GM19099 (cell line): Measurements from ENCODE around the gene GABPA.

Source experiments
- POLR2A ChIP-seq: IDR thresholded peaks from 3 replicates; pipeline ENCODE4 v1.6.1; 2011; ENCODE audit warnings: low read depth; ENCODE audit not compliant: insufficient read length; ENCODE audit errors: extremely low read depth

GABPA gene

DNA sequence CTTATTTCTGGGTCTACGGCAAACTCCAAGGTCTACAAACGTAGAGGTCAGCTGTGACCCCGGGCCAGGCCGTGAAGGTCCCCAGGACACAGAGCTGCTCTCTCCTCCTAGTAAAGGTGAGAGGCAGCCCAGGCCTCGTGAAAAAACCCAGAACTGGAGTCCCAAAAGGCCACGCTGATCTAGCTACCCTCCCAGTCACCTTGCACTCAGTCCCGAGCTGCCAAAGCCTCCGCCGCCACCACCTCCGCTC is 193 bp upstream of the GABPA start:
- TF ChIP-seq POLR2A, result peak; percentile 88

GRCh38 chr21:25735646-25736597 is 1.1 kb downstream of the GABPA start:
- no peak for TF ChIP-seq POLR2A

- no peak for TF ChIP-seq POLR2A
Measured at GRCh38 chr21:25737421-25737820, 2.6 kb downstream of the GABPA start.

GRCh38 chr21:25742900-25743299 is 8.1 kb downstream of the GABPA start:
- TF ChIP-seq POLR2A, result no peak

DNA sequence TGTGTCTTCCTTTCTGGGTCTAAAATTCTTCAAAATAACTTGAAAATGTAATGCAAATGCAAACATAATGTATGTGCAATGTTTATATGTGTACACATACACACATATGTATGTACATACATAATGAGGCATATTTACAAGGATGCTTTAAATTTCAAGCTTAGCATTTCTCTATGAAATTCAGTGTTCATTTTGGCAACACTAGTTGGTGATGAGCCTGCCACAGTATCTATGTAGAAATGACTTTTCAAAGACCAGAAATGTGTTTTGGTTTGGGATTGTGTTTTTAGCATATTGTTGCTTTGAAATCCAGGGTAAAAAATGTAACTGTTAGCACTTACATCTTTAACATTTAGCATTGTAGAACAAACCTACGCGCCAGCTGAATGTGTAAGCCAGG is 10.1 kb downstream of the GABPA start:
- TF ChIP-seq POLR2A, result no peak

DNA sequence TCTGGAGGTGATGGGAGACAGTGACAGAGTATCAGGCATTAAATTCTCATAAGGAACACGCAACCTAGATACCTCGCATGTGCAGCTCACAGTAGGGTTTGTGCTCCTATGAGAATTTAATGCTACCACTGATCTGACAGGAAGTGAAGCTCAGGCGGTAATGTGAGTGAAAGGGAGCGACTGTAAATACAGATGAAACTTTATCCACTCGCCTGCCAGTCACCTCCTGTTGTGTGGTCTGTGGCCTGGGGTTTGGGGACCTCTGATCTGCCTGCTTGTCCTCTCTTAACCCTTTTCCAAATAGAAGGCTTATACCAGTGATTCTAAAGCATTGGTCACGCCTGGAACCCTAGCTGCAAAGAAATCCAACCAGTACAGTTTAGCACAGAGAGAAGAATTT is 15.3 kb downstream of the GABPA start:
- no peak for TF ChIP-seq POLR2A

DNA sequence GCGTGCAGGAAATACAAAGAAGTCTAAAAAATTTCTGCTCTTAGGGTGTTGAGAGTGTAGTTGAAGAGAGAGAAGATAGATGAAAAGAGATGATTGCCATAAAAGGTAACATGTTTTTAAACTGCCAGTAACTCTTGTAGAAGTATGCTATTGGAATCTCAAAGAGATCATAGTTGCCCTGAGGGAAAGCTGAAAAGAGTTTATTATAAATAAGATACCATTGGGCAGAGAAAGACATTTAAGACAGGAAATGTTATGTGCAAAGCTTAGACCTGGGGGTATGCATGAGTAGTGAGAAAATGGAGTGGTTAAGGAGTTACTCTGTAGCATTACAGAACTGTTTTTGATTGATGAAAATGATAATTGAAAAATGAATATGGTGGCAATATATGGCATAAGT is 17.6 kb downstream of the GABPA start:
- no peak for TF ChIP-seq POLR2A

GRCh38 chr21:25756190-25756932 is 21.6 kb downstream of the GABPA start:
- no peak for TF ChIP-seq POLR2A

- no peak for TF ChIP-seq POLR2A
Measured at GRCh38 chr21:25757531-25757930, 22.8 kb downstream of the GABPA start.

DNA sequence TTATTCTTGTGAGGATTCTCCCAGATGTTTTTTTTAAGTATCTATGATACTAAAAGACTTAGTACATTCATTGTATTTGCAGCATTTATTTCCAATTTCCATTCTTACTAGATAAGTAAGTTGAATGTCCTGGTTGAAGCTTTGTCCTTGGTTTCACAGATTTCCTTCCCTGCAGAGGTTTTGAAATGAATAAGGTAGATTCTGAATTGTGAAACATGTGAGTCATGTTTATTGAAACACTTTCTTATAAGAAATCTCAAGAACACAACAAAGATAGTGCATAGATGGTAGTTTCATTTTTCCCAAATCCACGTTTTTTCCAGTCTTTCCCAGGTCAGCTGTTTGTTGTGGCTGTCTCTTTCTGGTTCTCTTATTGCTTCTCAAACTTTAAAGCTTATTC is 24.8 kb downstream of the GABPA start:
- no peak for TF ChIP-seq POLR2A

DNA sequence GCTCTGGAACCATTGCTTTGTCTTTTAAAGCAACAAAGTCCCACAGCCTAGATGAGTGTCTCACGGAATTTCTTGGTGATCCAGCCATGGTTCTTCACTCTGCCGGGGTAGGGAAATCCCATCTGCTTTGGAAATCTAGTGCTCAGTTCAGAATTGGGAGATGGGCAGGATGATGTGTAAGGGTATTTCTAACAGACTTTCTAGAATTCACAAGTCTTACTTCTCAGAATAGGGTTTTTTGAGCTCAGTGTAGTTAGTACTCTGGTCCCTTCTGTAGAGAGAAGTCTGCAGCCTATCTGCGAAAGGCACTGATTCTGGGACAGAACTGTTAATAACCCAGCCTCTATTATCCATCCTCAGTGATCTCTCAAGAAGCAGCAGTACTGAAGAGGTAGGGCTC is 25.3 kb downstream of the GABPA start:
- no peak for TF ChIP-seq POLR2A

DNA sequence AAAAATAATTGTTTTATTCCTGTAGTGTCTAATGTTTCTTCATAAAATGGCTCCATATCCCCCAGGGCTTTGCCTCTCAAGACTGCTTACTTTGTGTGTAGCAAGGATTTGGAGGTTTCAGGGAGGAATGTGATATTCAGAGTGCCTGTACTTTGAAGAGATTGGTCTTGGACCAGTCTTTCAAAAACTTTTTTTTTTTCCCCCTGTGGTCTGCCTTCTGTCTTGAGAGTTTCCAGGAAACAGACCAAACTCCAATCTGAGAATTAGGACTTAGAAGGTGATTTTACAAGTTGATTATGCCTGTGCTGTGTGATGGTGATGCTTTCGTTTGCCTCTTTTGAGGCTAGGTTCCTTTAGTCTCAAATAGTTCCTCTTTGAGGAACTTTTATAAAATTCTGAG is 25.9 kb downstream of the GABPA start:
- no peak for TF ChIP-seq POLR2A

DNA sequence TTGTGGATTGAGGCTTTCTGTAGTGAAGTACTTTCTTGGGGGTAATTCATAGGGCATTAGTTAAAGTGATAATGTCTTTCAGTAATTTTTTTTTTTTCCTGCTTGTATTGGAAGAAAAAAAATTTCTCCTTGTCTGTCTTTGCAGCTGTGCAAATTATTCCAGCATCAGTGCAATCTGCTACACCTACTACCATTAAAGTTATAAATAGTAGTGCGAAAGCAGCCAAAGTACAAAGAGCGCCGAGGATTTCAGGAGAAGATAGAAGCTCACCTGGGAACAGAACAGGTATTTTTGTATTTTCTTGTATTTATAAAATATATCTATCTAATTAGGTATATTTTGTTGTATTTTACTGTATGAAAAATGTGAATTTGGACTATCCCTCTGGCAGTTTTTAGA is 29.3 kb downstream of the GABPA start:
- no peak for TF ChIP-seq POLR2A

DNA sequence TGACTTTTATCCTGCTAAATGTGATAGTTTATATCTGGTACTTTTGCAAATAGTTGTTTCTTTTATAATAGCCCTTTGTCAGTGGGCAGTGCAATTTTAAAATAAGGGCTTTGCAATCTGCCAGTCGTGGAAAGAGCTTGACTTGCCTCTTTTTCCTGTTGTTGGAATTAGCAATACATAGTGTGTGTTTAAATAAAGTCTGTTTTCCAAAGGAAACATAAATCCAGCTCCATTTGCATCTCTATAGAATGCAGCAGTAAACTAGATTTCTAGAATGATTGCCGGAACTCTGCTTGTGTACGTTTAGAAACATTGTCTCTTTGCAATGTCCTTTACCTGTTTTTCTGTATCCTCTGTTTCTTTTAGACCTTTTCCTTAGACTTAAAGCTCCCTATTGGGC is 33.1 kb downstream of the GABPA start:
- TF ChIP-seq POLR2A, result no peak

DNA sequence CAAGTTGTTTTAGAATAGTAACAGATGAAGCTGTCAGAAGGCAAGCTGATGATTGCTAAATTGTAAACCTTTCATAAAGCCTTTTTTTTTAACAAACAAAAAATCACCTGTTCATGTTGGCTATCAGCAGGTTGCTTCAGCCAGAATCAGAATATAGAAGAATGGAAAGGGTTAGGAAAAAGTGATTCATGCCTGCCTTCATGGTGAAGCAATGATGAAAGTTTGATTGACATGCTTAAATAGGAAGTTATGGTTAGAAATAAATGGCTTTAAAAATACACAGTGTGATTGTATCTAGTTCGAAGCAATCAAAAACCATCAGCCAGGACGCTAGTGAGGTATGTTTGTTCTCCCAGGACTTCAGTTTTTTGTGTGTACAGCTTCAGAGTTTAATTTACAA is 37.9 kb downstream of the GABPA start:
- TF ChIP-seq POLR2A, result no peak

GRCh38 chr21:25776440-25776839 is 41.7 kb downstream of the GABPA start:
- no peak for TF ChIP-seq POLR2A
